ENCODE data around the gene PYDC2.

GRCh38 chr3:191434024-191434423, 26.9 kb upstream of the PYDC2 start:
- no peak for TF ChIP-seq EZH2 (IDR thresholded peaks at IDR 0.05; ENCODE audit: low read depth)
- TF ChIP-seq, protein P1, sequence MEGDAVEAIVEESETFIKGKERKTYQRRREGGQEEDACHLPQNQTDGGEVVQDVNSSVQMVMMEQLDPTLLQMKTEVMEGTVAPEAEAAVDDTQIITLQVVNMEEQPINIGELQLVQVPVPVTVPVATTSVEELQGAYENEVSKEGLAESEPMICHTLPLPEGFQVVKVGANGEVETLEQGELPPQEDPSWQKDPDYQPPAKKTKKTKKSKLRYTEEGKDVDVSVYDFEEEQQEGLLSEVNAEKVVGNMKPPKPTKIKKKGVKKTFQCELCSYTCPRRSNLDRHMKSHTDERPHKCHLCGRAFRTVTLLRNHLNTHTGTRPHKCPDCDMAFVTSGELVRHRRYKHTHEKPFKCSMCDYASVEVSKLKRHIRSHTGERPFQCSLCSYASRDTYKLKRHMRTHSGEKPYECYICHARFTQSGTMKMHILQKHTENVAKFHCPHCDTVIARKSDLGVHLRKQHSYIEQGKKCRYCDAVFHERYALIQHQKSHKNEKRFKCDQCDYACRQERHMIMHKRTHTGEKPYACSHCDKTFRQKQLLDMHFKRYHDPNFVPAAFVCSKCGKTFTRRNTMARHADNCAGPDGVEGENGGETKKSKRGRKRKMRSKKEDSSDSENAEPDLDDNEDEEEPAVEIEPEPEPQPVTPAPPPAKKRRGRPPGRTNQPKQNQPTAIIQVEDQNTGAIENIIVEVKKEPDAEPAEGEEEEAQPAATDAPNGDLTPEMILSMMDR (conservative IDR thresholded peaks at IDR 0.05): no peak
